Measurements from ENCODE around the gene PAK2.
"Not testable (repeated sequence)": the region's sequence is repeated elsewhere in the genome, so short reads cannot be mapped to it uniquely, and the experiment has no call there.

DNA sequence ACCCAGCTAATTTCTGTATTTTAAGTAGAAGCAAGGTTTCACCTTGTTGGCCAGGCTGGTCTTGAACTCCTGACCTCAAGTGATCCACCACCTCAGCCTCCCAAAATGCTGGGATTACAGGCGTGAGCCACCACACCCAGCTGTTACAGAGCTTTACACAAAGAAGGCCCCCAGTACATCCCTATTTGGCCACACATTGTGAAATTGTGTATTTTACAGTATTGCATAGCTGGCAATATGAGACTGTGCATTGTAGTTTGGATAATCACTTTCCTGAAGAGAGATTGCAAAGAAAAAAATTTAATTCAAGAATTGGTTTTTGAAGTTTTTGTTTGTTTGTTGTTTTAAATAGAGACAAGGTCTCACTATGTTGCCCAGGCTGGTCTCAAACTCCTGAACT lies 97.0 kb downstream of the PAK2 start:
- not testable (repeated sequence) for TF ChIP-seq POLR2A (IDR thresholded peaks at IDR 0.05; ENCODE audit: low read depth, low read length); POLR2AphosphoS5 (IDR thresholded peaks at IDR 0.05; ENCODE audit: low read depth, low read length); TAF1 (IDR thresholded peaks at IDR 0.05; ENCODE audit: low read depth, low read length); SPI1 (IDR thresholded peaks at IDR 0.05; ENCODE audit: low read depth, low read length); POU2F2 (IDR thresholded peaks at IDR 0.05; ENCODE audit: low read depth, low read length); PAX5 (IDR thresholded peaks at IDR 0.05; ENCODE audit: insufficient read depth, low read length, severe bottlenecking)
